Tibial nerve (tissue), 3 donors: ENCODE data around the gene SLC19A2.

Source experiments
- CTCF ChIP-seq, 5 experiments: fragments of 200-600 bp in 3 of 5; fragments of 450-650 bp in 2 of 5; sonication (generic) in 3 of 5; IDR thresholded peaks; one replicate each; pipeline ENCODE4 v1.5.1; 2016 to 2019; ENCODE audit warnings: antibody characterized with exemption in 5 of 5, mild to moderate bottlenecking in 3 of 5, moderate library complexity in 2 of 5
- POLR2A ChIP-seq, 2 donors: fragments of 450-650 bp; IDR thresholded peaks; one replicate each; pipeline ENCODE4 v1.6.1; 2017; ENCODE audit warnings: antibody characterized with exemption in 2 of 2, mild to moderate bottlenecking in 2 of 2, moderate library complexity in 2 of 2

- TF ChIP-seq CTCF (IDR thresholded peaks at IDR 0.05) = no peak
- TF ChIP-seq POLR2A (IDR thresholded peaks at IDR 0.05) = no peak
Observed at GRCh38 chr1:169488157-169488556, 2.4 kb upstream of the SLC19A2 start.
